Heart left ventricle (tissue), 13 donors: Measurements from ENCODE around the gene SEC14L6.

ENCODE experiments used
- POLR2A ChIP-seq, 2 donors: fragments of 450-650 bp; IDR thresholded peaks; one replicate each; pipeline ENCODE4 v1.6.1; 2017; ENCODE audit warnings: antibody characterized with exemption in 2 of 2, mild to moderate bottlenecking in 2 of 2, moderate library complexity in 2 of 2
- TF ChIP-seq, protein P1 (sequence below), 12 donors: fragments of 200-600 bp; sonication (generic) in 4 of 12; IDR thresholded peaks; one replicate each; pipeline versions ENCODE4 v1.5.0 to v1.8.0; 2018 to 2022; ENCODE audit warnings: antibody characterized with exemption in 12 of 12, mild to moderate bottlenecking in 5 of 12
- donor health status: ischemic (EF 13 %, LVEDD 7.1; RV severe dilation, severe dysfunction).
- donor health status: DM: no; HTN: yes; CAD: no.
- donor health status: DM: no; HTN: no; CAD: no.
- donor health status: ischemic (EF 25% LVEDD 6.9; RV normal size, moderate dysfunction).
- donor health status: ischemic (EF 25% LVEDD 5.7; RV mildly dilated, moderate dysfunction).
- donor health status: ischemic (EF 35%, LVEDD 5.7; RV mildly dilated, moderate dysfunction).
- donor health status: nonischemic (EF 11% LVEDD 7.7; RV severe dilation, severe dysfunction).
- donor health status: DM: yes; HTN: yes; CAD: no.
- donor health status: PGD.
- donor health status: ischemic (EF 29% LVEDD 5.4; RV normal size, mild dysfunction).
- donor health status: nonischemic (EF 23%, LVEDD 6.1; RV moderate dilation, normal function).

DNA sequence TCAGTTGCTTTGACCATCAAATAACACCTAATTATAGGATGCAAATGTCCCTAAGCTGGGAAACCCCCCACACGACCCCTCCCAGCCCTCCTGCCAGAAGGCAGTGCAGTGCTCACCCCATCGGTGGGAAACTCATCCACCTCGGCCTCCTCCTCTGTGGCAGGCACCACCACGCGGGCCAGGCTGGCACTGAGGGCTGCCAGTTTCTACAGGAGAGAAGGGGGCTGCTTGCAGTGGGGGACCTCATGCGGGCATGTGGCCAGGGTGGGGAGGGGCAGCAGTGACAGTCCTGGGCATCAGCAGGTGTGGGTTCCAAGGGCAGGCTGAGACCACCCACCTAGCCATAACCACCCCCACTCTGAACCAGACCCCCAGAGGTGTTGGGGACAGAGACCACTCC lies 34.4 kb upstream of the SEC14L6 start:
- TF ChIP-seq, protein P1, sequence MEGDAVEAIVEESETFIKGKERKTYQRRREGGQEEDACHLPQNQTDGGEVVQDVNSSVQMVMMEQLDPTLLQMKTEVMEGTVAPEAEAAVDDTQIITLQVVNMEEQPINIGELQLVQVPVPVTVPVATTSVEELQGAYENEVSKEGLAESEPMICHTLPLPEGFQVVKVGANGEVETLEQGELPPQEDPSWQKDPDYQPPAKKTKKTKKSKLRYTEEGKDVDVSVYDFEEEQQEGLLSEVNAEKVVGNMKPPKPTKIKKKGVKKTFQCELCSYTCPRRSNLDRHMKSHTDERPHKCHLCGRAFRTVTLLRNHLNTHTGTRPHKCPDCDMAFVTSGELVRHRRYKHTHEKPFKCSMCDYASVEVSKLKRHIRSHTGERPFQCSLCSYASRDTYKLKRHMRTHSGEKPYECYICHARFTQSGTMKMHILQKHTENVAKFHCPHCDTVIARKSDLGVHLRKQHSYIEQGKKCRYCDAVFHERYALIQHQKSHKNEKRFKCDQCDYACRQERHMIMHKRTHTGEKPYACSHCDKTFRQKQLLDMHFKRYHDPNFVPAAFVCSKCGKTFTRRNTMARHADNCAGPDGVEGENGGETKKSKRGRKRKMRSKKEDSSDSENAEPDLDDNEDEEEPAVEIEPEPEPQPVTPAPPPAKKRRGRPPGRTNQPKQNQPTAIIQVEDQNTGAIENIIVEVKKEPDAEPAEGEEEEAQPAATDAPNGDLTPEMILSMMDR (IDR thresholded peaks at IDR 0.05) = no peak
- TF ChIP-seq POLR2A (IDR thresholded peaks at IDR 0.05) = no peak
